Stimulated activated CD4-positive, alpha-beta T cell treated with anti-CD3 and anti-CD28 coated beads, TNF-alpha, amount 100 ng/mL, for 1 hour (primary cell): ENCODE measurements around the gene NANOGP8.
"Not testable (repeated sequence)": the region's sequence is repeated elsewhere in the genome, so short reads cannot be mapped to it uniquely, and the experiment has no call there.

Source experiments
- DNase-seq, 3 donors: peaks; one replicate each; pipeline ENCODE4 v3.0.0-alpha.2; 2020; ENCODE audit warnings: low read depth in 3 of 3, low spot score in 1 of 3

Gene NANOGP8

DNA sequence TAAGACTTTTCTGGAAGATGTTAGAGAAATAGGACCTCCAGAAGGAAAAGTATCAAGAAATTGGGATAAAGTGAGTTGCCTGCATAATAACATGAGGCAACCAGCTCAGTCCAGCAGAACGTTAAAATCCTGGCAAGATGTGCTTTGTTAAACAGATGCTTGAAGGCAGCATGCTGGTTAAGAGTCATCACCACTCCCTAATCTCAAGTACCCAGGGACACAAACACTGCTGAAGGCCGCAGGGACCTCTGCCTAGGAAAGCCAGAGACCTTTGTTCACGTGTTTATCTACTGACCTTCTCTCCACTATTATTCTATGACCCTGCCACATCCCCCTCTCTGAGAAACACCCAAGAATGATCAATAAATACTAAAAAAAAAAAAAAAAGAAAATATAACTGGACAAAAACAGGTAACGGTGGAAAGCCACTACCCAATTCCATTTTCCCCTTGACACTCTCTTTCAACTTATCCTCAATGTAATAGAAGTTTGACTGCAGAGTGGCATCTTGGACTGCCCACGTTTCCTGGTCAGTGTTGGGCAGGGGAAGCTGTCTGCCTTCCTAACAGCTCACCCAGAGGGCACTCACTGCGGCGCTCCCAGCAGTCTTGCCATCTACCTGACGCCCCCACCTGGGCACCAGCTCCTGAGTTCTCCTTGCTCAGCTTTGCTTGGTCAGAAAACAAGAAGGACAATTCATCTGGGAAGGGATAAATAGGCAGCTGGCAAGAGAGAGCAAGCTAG is at the start of gene NANOGP8:
NANOGP8 (minus strand) TSS at position 120 of the 744 bp plus-strand sequence. CDS start 185 bp downstream, outside the sequence.
- DNase-seq = not testable (repeated sequence)

- DNase-seq = no peak
These were observed 49.2 kb upstream of the NANOGP8 start for GRCh38 chr15:35134299-35134698.

GRCh38 chr15:35130245-35130644 is 45.1 kb upstream of the NANOGP8 start:
- no peak for DNase-seq

- DNase-seq = no peak
These were observed 44.3 kb upstream of the NANOGP8 start for GRCh38 chr15:35129361-35129760.

DNA sequence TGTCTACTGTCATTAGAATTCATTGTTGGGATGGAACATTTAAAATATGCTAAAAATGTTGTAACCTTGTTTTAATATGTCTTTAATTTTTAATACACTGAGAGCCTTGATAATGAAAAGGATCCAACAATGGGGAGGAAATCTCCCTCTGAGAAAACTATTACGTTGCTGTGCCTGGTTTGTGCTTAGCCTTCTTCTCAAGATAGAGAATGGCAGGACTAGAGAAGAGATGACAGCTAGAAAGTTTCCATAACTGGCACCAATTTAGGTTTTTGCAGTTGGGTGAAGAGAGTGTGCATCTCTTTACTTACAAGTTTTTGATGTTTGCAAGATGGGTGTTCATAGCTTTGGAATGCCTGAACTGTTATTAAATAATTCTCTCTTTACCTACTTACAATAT is 42.6 kb upstream of the NANOGP8 start:
- DNase-seq = no peak

DNA sequence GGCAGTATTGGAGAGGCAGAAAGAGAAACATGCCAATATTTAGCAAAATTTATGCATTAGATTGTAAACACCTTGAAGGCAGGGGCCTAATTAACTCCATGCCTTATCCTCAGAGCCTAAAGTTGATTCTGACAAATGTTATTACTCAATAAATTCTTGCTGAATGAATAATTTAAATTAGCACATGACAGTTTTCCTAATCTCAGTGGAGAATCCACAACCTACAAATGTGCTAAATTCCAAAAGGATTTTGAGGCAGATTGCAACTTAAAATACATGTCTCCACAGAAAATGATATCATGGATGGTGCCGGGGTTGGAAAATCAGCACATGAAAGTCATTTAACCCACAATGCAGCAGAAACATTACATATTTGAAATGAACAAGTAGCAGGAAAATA is 41.1 kb upstream of the NANOGP8 start:
- DNase-seq = no peak

- no peak for DNase-seq
These were observed 38.6 kb upstream of the NANOGP8 start for GRCh38 chr15:35123743-35124142.

DNA sequence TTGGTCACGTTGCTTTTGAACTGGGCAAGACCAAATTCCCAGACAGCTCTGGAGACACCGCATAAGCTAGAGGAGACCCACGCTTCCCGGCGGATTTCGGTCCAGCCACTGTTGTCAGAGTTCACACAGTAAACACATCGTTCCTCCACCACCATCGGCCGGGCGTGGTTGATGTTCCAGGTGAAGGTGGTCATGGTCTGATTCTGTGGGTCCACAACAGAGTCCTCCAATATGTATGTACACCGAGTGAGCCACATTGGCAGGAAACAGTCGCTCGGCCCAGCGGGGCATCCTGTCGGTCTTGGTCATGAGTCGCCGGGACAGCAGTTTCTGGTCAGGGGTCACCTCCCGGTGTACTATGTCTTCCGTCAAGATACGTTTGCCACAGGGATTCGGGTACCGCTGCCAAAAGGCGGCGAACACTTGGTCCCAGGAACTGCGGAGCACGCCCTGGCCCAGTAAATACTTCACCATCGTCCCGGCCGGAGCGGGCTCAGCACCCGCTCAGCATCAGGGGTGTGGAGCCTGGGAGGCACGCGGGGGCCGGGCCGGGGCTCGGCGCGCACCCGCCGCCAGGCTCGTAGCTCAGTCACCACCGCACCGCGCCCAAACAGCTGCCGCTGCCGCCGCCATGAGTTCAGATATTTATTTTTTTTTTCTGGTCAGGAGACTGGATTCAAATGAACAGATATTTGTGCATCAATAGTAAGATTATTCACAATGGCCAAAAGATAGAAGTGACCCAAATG is 36.7 kb upstream of the NANOGP8 start:
- DNase-seq = no peak

DNA sequence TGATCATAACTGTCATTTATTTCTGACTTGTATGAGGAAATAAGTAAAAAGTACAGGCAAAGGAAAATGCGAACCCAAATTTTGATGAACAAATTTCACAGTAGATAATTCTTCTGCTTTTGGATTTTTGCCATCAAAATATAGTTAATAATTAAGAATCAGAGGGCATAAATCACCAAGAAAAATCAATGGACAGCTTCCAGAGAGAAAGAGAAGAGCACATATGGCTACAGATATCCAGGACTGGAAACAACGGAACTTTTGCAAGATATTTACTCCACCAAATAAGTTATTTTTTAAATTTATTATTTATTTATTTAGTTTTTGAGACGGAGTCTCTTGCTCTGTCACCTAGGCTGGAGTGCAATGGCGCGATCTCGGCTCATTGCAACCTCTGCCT is 35.1 kb upstream of the NANOGP8 start:
- DNase-seq = no peak

DNA sequence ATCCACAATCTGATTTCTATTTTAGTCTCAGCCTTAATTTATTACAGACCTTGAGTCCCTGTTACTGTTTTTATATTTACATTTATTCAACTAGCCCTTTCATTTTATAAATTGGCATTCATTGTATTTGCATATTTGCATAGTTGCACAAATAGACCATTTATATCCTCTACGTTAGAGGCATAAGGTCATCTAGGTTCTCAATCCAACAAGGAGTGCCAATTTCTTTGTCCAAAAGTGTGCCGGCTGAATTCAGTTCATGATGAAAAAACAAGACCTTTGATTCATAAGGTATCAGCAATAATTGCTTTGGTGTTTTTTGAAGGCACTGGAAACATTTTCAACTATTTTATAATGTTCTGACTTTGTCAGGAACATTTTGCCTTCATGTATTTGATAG is 33.9 kb upstream of the NANOGP8 start:
- no peak for DNase-seq

DNA sequence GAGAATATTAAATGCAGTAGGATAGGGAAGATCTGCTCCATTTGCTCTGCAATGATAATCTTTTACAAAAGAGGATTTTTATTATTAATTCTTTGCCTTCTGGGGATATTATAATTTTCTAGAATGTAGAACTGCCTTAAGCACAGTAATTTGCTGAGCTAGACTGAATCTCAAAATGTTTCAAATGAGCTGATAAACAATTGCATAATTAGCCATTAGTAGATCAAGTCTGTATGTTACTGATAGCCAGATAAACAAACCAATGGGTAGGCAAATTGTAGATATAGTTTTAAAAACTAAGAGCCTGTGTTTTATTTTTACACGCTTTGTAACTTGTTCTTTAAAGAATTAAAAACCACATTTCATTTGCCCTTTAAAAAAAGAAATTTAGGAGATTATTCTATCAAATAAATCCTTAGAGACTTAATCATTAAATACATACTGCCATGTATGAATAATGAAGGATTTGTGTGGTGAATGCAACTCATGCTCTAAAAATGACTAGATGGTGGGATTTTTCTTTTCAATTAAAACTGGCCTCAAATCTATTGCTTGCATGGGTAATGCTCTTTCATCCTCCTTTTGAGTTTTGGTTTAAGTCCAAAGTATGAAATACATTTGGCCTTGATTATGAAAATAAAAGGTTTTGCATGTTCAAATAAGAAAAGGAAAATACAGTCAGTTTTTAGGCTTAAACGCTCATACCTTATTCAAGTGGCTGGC is 32.6 kb upstream of the NANOGP8 start:
- no peak for DNase-seq

- DNase-seq = no peak
These were observed 30.1 kb upstream of the NANOGP8 start for GRCh38 chr15:35115155-35115725.

DNA sequence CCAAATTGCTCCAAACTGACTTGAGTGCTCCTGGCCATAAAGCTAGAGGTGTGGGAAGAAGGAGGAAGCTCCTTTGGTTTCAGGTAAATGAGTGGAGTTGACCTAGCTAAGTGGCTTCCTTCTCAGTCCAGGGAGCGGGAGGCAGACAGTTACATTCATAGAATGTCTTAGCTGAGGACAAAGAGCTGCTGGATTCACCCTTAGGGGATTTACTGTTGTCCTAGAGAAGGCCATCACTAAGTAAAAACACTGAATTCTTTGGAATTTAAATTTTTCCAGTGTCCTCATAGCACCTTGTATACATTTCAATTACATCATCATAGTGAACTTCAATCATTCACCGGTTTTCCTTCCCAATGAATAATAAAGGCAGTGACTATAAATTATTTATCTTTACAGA is 27.3 kb upstream of the NANOGP8 start:
- no peak for DNase-seq

DNA sequence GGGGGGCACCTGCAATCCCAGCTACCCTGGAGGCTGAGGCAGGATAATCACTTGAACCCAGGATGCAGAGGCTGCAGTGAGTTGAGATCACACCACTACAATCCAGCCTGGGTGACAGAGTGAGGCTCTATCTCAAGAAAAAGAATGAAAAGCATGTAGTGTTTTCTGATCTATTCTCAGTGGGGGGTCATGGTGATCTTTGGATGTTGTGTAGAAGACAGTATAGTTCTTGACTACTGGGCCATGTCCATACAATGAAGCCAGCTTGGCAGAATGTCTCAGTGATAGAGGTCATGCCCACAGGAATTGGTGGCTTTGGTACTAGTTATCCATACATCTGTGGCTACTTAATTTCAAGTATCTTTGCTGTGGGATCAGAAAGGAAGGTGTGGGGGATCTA is 26.8 kb upstream of the NANOGP8 start:
- no peak for DNase-seq

- no peak for DNase-seq
These were observed 23.4 kb upstream of the NANOGP8 start for GRCh38 chr15:35108453-35108852.

GRCh38 chr15:35107561-35107960 is 22.5 kb upstream of the NANOGP8 start:
- no peak for DNase-seq

GRCh38 chr15:35107122-35107521 is 22.0 kb upstream of the NANOGP8 start:
- no peak for DNase-seq

GRCh38 chr15:35104526-35105147 is 19.5 kb upstream of the NANOGP8 start:
- DNase-seq = no peak

- DNase-seq = no peak
These were observed 17.1 kb upstream of the NANOGP8 start for GRCh38 chr15:35102186-35102585.

DNA sequence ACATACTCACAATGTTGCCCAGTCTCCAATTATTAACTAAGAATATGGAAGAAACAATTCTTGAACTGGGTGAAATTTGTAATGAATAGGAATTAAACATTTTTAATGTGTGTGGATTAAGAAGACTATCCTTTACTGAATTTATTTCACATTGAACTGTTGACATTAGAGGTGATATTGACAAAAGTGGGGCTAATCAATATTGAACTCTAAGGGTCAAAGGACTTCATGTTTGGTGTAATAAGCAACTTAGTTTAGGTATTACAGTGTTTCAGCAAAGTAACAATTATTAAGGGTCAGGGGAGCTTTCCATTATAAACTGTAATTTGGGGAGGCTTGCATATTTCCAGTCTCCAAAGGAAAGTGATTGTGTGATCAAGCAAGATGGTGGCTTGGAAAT is 16.2 kb upstream of the NANOGP8 start:
- DNase-seq = no peak

GRCh38 chr15:35098737-35099136 is 13.6 kb upstream of the NANOGP8 start:
- no peak for DNase-seq
